DMS53 (cell line): ENCODE measurements around the gene HOXA5.
A peak's percentile ranks its signal among the peaks of the same experiment; 100 is the strongest.

Experiments
- DNase-seq: peaks from one replicate; lab custom pipeline; 2025; lab: John Stamatoyannopoulos, UW

HOXA5 gene

DNA sequence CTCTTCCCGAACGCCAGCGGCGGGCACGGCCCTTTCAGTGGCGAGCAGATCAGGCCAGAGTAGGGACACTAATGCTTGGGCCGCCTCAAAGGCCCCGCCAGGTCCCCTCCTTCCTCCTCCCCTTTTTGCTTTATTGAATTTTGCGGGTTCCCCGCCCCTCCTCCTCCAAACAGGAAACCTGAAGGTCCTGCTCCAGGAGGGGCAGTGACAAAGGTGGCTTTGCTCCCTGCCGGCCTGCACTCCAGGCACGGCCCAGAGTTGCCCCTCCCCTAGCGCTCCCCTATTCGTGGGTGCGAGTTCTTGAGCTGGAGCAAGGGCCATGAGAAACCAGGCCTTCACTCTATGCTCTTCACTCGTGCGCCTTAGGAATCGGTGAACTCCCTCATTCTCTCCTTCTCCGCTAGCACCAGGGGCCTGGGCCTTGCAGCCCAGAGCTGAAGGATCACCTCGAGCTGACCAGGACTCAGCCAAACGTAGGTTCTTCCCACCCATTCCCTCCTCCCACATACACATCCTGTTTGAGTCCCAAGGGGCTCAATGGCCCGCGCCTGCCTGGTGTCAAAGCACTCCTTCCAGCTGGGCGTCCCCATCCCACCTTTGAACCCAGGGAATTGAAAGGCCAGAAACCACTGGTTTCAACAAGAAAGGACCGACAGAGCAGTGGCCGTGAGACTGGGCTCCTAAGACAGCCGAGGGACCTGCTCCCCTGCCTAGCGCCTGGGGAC is 4.7 kb upstream of the HOXA5 start:
- DNase-seq: peak; percentile 72

DNA sequence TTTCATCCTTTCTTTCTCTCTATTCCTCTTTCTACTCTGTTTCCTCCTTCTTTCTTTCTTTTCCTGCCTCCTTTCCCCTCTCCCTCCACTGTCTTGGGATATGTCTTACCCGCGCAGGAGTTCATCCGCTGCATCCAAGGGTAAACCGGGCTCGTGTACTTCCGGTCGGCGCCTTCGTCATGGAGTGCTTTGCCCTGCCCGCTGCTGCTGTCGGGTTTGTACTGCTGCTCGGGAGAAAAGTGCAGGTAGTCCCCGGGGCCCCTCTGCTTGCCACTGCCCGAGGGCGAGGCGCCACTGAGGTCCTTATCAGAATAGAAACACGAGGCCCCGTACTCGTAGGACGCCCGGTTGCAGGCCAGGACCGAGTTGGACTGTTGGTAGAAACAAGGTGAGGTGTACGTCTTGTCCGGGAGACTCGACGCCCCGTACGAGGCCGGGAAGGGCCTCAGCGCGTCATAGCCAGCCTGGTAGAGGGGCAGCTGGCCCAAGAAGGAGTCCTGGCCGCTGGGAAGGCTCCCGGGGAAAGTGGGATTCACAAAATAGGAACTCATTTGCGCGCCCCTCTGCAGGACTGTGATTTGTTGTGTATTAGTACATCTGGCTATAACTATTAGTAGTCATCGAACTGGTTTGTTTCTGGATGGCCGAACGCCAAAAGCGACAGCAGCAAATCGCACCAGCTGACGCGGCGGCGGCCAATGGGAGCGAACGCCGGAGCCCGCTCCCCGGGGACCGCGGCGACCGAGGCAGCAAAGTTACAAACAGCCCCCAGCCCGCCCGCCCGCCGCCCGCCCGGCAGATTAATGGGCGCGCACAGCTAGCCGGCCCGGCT is 3.9 kb upstream of the HOXA5 start, which contains the start of gene HOXA6:
TSS of gene HOXA6 (minus strand) at position 576 of the 832 bp plus-strand sequence. CDS start at position 551, 25 bp downstream.
- DNase-seq: peak; percentile 75

DNA sequence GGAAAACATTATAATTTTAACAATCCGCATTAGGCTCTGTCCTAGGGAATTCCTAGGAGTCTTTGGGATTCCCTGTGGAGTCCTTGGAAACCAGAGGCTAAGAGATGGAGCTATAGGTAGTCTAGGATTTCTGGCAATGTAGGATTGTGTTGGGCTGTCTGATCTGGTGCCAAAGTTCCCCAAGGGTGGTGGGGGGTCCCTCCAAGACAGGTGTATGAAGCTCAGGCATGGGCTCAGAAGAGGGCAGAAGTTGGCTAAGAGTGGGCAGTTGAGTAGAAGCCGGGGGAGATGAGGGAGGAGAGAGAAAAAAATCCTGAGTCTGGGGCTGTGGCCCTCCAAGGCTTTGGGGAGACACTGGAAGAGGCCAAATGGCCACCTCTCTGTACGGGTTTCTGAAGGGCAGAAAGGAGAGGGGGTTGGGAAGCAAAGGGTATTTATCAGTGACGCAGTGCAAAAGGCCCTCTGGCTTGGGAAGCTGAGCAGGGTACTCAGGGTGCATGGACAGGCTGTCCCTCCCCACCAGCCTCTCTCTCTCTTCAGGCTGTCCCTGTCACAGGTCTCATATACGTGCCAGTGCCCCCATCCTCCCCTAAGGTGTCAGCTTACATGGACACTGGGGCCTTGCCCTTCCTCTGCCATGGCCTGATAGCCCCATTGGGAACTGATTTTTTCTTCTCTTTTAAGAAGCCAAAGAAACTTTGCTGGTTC is 3.2 kb upstream of the HOXA5 start:
- no peak for DNase-seq

DNA sequence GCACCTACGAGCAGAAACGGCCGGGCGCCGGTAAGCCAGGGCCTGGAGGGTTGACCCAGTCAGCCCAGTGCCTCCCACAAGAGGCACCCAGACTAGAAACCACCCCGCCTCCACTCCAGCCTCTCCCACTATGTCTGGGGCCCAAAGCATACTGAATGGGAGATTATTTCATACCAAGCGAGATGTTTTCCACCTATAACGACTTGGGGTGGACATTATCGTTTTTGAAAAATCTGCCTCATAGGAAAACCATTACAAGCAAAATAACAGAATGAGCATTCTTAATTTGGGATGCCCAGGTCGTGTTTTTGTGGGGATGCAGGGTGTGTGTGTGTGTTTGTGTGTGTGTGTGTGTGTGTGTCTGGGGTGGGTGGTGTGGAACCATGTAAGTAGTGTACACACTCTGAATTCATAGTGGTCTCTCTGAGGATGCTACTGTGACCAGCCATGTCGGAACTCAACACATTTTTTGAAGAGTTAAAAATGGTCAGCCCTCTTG is 2.5 kb upstream of the HOXA5 start:
- DNase-seq: no peak

DNA sequence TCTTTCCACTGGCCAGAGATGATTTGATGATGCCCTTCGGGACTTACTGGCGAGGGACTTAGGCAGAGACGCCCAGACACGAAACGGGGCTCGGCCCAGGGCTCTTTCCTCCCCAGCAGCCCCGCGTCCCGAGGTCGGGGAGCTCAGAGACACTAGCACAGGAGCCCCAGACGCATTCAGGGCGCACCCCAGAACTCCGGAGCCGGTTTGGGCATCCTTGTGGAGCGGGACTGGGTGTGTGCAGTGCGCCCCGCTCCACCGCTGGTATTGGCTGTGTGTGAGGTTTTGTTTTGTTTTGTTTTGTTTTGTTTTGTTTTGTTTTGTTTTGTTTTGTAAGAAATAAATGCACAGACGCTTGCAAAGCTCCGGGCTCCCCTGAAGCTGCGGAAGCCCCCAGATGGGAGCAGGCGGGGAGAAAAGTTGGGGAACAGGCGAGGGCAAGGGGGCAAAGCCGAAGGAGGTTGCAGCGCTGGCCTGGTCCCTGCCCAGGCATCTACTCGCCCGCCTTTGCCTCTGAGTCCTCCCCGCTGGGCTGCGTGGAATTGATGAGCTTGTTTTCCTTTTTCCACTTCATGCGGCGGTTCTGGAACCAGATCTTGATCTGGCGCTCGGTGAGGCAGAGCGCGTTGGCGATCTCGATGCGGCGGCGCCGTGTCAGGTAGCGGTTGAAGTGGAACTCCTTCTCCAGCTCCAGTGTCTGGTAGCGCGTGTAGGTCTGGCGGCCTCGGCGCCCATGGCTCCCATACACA is 1.9 kb upstream of the HOXA5 start:
- DNase-seq: peak; percentile 61

DNA sequence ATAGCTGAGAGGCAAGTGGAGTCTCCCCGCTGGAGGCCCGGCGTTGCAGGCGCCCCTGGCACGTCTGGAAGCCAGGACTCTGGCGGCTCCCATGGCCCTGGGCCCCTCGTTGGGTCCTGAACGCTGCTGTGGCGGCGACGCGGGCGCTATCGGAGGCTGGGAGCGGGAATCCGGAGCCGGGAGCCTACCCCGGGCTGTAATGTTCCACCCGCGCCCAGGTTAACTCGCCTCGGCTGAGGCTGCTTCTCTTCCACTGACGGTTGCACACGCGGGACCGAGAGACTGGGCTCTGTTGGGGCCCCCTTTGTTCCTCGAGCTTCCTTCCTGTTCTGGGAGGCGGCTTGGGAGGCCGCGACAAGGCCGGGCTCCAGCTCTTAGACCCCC is 1.3 kb upstream of the HOXA5 start:
- peak; percentile 70 for DNase-seq

DNA sequence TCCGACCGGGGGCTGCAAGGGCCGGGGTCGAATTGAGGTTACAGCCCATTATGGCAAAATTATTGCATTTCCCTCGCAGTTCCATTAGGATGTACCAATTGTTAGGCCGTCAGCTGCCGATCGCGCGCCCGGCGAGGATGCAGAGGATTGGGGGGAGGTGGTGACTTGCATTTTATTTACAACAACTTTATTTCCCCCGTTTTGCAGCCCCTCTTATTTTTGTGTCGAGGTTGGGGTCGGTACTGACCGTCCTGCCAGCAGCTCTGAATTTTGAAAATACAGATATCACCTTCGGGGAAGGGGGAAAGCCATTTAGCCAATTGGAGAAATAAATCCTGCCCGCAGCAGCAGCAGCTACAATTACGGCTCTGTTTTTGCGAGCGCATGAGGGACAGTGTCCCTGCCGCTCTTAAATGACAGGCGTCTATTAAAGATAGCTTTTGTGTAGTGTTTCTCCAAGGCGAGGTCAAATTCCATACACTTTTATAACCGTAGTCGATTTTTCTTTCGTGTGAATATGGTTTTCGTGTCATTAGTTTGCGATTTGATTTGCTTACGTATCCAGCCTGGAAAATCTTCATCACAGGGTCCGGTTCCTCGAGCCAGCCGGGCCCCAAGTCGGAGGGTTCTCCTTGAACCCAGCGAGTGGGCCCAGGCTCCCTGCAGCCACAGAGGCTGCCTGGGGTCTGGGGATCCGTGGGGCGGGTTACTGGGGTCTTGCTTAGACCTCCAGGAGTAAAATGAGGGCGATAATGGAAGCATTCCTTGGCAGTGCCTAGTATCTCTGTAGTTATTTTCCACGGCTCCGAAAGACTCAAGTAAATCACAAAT is 684 bp upstream of the HOXA5 start:
- DNase-seq: peak; percentile 72

DNA sequence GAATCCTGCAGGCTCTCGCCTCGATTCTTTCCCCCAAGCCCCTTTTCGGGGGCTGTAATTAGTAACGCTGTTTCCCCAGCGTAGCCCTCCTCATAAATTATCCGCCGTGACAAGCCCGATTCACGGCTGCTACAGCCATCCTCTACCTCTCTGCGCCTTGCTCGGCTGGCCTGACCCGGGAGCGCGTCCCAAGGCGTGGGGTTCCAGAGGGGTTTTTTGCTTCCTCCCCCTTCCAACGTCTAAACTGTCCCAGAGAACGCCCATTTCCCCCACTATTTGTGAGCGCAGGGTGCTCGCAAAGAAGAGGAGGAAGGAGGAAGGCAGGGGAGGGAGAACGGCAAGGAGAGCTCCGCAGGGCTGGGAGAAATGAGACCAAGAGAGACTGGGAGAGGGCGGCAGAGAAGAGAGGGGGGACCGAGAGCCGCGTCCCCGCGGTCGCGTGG is 880 bp downstream of the HOXA5 start:
- peak; percentile 68 for DNase-seq

DNA sequence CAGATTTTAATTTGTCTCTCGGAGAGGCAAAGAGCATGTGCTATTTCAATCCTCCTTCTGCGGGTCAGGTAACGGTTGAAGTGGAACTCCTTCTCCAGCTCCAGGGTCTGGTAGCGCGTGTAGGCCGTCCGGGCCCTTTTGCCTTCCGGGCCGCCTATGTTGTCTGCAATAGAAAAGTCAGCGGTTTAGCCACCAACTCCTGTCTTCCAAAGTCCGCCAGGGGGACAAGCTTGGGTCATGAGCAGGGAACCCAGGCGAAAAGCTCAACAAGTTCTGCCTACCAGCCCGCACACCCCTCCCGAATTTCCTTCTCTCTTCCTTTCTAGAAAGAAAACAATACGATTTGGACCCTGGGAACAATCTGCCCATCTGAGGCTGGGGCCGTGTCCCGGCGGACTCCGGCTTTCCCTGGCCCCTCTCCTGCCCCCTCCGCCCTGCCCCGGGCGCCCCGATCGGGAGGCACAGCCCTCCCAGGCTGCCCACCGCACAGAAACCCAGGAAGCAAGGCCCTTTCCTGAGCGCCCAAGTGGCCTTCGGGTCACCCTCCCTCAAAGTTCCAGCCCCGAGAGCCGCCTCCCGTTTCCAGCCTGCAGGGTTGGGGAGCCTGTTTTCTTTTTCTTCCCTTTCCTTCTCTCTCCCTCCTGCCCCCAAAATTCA is 1.4 kb downstream of the HOXA5 start:
- peak; percentile 58 for DNase-seq

DNA sequence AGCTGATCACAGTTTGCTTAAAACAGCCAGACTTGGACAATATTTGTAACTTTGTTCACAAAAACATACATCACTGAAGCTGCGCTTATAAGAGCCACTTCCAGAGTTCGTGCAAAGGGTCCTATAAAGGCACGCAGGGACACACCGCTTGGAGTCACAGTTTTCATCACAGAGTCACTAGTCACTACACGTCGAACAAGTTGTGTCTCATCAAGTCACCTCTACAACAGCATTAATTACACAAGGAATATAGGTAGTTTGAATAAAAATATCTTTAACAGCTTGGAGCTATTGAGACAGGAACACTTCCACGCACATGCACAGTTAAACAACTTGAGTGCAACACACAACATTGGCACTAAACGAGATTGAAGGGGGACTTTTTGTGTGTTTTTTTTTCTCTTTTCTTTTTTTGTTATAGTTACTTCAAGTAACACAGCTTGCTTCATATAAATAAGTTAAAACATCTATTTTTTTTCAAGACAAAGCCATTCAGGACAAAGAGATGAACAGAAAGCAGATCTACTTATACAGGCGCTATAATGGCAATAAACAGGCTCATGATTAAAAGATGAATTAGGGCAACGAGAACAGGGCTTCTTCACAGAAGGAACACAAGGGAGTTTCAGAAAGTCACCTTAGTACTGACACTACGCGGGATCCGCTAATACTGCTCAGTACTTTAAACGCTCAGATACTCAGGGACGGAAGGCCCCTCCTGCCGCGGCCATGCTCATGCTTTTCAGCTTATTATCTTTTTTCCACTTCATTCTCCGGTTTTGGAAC is 2.2 kb downstream of the HOXA5 start:
- no peak for DNase-seq

DNA sequence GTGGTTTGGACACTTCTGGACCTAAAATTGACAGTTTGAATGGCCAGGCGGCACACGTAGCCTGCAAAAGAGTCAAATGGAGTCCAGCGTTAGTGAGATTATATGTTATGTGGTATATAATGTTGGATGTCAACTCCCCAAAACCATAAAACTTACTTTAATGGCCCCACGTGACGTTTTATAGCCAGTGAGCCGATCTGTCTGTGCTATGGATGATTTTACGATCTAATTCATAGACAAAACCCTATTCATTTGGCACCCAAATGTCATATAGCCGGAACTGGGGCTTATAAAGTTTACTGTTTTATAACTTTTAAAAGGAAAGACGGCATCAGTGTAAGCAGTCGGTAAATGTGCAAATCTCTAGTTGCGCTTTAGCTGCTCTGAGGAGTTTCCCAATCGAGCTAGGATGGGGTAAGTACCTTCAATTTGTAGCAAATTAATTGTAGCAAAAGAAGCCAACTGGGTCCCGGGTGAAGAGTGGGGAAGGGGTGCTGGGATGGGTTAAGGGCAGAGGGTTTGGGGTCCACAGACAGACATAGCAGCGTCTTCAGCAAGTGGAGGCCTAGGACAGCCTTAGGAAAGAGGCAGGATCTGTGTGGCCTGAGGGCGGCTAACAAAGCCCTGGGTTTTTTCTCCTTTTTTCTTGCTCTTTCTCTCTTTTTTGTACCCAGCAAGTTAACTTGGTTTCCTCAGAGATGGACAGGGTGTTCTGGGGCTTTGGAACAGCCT is 3.2 kb downstream of the HOXA5 start:
- no peak for DNase-seq

DNA sequence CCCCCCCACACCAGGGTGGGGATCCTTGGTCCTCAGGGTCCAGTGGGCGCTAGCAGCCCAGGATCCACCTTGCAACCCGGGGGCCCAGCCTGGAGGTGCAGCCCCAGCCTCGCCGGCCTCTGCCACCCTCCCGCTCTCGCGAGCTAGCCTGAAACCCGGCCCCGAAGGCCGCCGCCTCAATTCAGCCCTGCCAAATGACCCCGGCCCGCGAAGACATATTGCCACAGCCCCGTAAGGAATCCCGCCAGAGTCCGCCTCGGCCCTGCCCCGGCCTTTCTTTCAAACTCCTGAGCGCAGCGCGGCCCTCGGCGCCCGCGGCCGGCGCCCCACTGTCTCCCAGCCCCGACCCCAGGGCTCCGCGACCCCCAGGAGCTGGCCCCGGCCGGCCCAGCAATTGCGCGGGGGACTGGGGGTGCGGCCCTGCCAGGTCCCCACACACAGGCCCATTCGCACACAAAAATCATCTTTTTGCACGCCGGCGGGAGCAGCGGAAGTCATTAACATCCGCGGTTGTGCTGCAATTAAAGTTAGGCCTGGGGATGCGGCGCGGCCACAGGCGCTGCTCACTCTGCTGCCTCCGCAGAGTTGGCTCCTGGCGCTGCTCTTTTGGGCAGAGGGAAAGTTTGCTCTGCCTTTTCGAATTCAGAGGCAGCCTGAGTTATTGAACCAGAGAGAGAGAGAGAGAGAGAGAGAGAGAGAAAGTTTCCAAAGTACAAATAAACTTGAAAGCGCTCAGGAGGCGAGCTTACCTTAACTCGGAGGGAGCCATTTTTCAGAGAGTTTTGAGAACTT is 4.0 kb downstream of the HOXA5 start:
- DNase-seq: no peak

DNA sequence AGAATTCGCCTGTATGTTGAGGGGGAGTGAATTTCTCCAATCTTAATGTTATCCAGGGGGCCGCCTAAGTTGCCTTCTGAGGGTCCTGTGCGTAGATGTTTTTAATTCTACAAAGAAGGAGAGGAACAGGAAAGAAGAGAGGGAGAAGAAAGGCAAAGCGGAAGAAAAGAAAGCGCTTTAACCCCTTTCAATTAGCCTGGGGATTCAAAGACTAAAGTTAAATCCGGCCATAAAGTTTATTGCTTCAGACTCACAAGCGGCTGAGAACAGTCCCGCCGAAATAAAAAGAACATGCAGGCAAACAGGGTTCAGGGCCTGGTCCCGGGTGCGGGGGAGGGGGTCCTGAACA is 4.5 kb downstream of the HOXA5 start:
- DNase-seq: no peak

DNA sequence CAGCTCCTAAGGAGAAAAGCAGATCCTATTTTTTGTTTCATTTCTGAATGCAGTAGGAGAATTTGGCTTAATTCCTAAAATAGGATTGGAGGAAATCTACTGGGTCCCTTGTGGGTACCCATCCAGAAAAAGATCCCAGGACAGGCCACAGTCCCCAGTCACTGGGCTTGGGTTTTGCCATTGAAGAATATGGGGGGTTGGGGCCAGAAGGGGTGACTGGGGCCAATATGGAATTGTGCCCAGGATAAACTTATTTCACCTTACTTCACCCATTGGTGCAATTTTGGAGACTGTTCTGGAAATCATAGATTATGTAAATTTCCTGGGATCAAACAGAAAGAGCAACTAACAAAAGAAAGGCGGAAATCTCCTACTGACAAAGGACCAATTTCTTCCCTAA is 5.0 kb downstream of the HOXA5 start:
- no peak for DNase-seq

DNA sequence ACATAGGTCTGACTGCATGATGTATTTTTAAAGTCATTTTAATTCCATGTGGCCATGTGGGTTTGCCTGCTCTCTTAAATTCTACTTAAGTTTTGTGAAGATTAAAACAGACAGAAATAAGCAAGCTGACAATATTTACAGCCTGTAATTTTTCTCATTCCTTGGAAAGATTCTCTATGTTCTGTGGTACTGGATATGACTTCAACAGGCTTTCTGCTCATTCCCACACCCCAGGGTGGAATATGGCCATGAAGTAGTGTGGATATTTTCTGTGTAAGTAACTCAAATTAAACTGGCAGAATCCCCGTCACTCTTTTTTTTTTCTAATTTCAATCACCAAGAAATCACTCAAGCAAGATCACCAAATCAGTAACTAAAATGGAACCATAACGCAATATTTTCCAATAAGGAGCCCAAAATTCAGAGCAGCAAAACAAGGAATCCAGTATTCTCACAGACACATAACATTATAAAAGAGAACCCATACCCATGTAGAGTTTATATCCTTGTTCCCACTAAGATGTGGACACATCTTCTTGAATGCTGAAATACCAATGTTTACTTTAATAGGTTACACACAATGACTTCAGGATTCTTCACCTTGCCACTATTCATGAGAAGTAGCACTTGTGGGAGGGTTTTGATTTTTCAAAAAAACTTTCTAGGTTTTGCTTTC is 5.7 kb downstream of the HOXA5 start:
- no peak for DNase-seq

DNA sequence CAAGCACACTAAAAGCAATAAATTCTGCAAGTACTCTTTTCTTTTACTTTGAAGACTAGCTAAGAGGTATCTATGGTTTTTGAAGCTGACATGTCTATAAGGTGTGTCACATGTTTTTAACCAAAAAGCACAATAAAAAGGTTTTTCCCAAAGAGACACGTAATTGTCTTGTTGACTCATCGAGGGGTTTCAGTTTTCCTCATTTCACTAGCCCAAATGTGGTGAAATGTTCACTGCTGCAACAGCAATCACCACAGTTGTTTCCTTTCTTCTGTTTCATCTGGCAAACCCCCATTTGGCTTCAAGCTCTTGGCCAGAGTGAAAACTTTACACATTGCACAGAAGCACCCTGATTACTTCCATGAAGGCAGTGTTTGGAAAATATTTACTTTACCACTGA is 9.1 kb downstream of the HOXA5 start:
- DNase-seq: no peak

DNA sequence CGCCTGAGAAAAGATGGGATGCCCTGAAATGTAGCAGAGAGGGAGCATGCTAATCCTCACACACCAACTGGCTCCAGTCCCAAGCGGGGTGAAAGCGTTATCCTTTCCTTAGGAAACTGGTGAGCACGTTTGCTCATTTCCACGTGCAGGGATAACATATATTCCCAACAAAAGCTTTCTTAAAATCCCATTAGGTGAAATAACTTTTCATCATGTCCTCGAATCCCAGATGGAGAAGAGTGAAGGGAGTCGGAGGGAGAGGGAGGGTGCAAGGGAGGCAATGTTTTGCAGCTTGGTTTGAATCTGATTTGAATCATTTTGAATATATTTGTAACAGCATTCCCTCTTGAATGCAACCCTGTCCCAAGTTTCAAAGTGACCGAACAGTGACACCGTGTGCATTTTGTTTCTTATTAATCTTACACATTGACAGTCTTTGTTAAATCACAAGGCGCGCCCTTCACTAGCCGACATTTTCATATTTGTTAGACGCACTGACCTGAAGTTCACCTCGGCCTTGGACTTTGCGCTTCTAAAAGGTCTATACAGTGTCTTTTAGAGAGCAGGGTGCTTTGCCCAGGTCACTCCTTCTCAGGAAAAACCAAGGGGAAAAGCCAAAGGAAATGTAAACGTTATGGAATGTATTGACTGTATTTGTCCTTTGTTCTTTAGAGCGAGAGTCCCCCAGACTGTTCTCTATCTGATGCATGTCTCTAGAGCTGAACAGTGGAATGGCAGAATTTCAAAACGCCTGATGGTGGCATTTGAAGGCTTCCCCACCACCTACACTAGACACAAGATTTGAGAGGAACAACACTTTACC is 9.9 kb downstream of the HOXA5 start:
- DNase-seq: no peak
